K562 (cell line): ENCODE results near the gene PDE8A. TPM values are rescaled to one million over a fixed set of nuclear protein-coding genes. Genes with fewer than 3 reads are reported as not detected.

Experiments used
- ARID3B ChIP-seq: fragments of 250-450 bp; sonication (Bioruptor Pico); IDR thresholded peaks from 2 replicates; pipeline ENCODE4 v1.4.0; 2020; ENCODE audit warnings: borderline replicate concordance
- DIDO1 ChIP-seq: fragments of 450-650 bp; IDR thresholded peaks from 2 replicates; pipeline ENCODE4 v1.6.1; 2016; ENCODE audit warnings: low read depth, missing biosample characterization, missing genetic modification characterization
- EP300 ChIP-seq: IDR thresholded peaks from 2 replicates; pipeline ENCODE4 v1.6.1; 2012; ENCODE audit warnings: low read length, improper control_type of control experiment
- FOXK1 ChIP-seq: sonication (generic); formaldehyde crosslinking; IDR thresholded peaks from 2 replicates; pipeline ENCODE4 v1.8.0; 2022; ENCODE audit warnings: missing genetic modification reagents, mild to moderate bottlenecking, borderline replicate concordance
- GABPB2 ChIP-seq: fragments of 250-450 bp; sonication (Bioruptor Pico); conservative IDR thresholded peaks from 2 replicates; pipeline ENCODE4 v1.5.1; 2021; ENCODE audit warnings: mild to moderate bottlenecking
- GATAD2A ChIP-seq: fragments of 450-650 bp; IDR thresholded peaks from 2 replicates; pipeline ENCODE4 v1.6.1; 2017
- GTF2E2 ChIP-seq: fragments of 200-800 bp; sonication (Bioruptor generic); IDR thresholded peaks from 2 replicates; pipeline ENCODE4 v1.6.1; 2016; ENCODE audit warnings: missing genetic modification characterization, missing compliant biosample characterization
- KAT2B ChIP-seq: IDR thresholded peaks from one replicate; pipeline ENCODE4 v1.6.1; 2012; ENCODE audit warnings: low read depth, mild to moderate bottlenecking, control low read depth, inconsistent platforms, low read length, moderate library complexity
- KDM1A ChIP-seq, 2 experiments: fragments of 450-650 bp; IDR thresholded peaks; 2 replicates each; pipeline ENCODE4 v1.6.1; 2016; ENCODE audit warnings: mild to moderate bottlenecking in 2 of 2
- KLF13 ChIP-seq: fragments of 450-650 bp; IDR thresholded peaks from 2 replicates; pipeline ENCODE4 v1.6.1; 2016; ENCODE audit warnings: missing genetic modification characterization, low read depth, mild to moderate bottlenecking, missing compliant biosample characterization, moderate library complexity, borderline replicate concordance
- LARP7 ChIP-seq: fragments of 450-650 bp; IDR thresholded peaks from 2 replicates; pipeline ENCODE4 v1.6.1; 2016
- MAZ ChIP-seq, 2 experiments: fragments of 450-650 bp in 1 of 2; sonication (generic) in 1 of 2; formaldehyde crosslinking; IDR thresholded peaks in 1 of 2; conservative IDR thresholded peaks in 1 of 2; 2 replicates each; pipeline versions ENCODE4 v1.4.0 to v1.5.0; 2020; ENCODE audit warnings: mild to moderate bottlenecking in 1 of 2, missing genetic modification reagents in 1 of 2
- MNT ChIP-seq, 2 experiments: fragments of 450-650 bp; conservative IDR thresholded peaks; 2 replicates each; pipeline ENCODE4 v1.6.1; 2017; ENCODE audit warnings: mild to moderate bottlenecking in 2 of 2, moderate library complexity in 2 of 2
- MTF1 ChIP-seq: fragments of 250-450 bp; sonication (Bioruptor Pico); IDR thresholded peaks from 2 replicates; pipeline ENCODE4 v1.9.0; 2021; ENCODE audit warnings: moderate library complexity, mild to moderate bottlenecking, inconsistent platforms, borderline replicate concordance
- NCOA2 ChIP-seq, 2 experiments: fragments of 450-650 bp; IDR thresholded peaks; 2 replicates each; pipeline ENCODE4 v1.6.1; 2018; ENCODE audit warnings: mild to moderate bottlenecking in 2 of 2, moderate library complexity in 1 of 2; ENCODE audit not compliant: partially characterized antibody in 2 of 2
- NCOA4 ChIP-seq: fragments of 450-650 bp; IDR thresholded peaks from 2 replicates; pipeline ENCODE4 v1.6.1; 2018; ENCODE audit warnings: mild to moderate bottlenecking; ENCODE audit not compliant: partially characterized antibody
- POLR2AphosphoS5 ChIP-seq: IDR thresholded peaks from 2 replicates; pipeline ENCODE4 v1.6.1; 2011; ENCODE audit warnings: mild to moderate bottlenecking, low read depth, low read length, moderate library complexity; ENCODE audit not compliant: control insufficient read depth, insufficient read depth
- RAD51 ChIP-seq: fragments of 450-650 bp; IDR thresholded peaks from 2 replicates; pipeline ENCODE4 v1.7.1; 2016; ENCODE audit warnings: low read depth, mild to moderate bottlenecking, borderline replicate concordance
- RBFOX2 ChIP-seq: fragments of 200-400 bp; formaldehyde crosslinking; IDR thresholded peaks from 2 replicates; pipeline ENCODE4 v1.6.1; 2017; ENCODE audit warnings: low read depth, mild to moderate bottlenecking, low read length, moderate library complexity
- TAF15 ChIP-seq: fragments of 200-400 bp; formaldehyde crosslinking; IDR thresholded peaks from 2 replicates; pipeline ENCODE4 v1.6.1; 2017; ENCODE audit warnings: mild to moderate bottlenecking, low read depth, low read length, moderate library complexity
- TAF9B ChIP-seq: fragments of 450-650 bp; IDR thresholded peaks from 2 replicates; pipeline ENCODE4 v1.6.1; 2018; ENCODE audit warnings: mild to moderate bottlenecking; ENCODE audit not compliant: partially characterized antibody
- TEAD1 ChIP-seq, 2 experiments: fragments of 450-650 bp in 1 of 2; sonication (generic) in 1 of 2; formaldehyde crosslinking; IDR thresholded peaks; 2 replicates each; pipeline versions ENCODE4 v1.4.0 to v1.8.0; 2020 to 2022; ENCODE audit warnings: mild to moderate bottlenecking in 2 of 2, missing genetic modification reagents in 1 of 2
- USF2 ChIP-seq: sonication (generic); formaldehyde crosslinking; IDR thresholded peaks from 2 replicates; pipeline ENCODE4 v1.5.0; 2020; ENCODE audit warnings: missing genetic modification reagents
- ZFX ChIP-seq: sonication (generic); formaldehyde crosslinking; IDR thresholded peaks from 2 replicates; pipeline ENCODE4 v1.8.0; 2022; ENCODE audit warnings: mild to moderate bottlenecking, missing genetic modification reagents, moderate library complexity
- ZNF41 ChIP-seq: fragments of 250-450 bp; sonication (Bioruptor Pico); conservative IDR thresholded peaks from 2 replicates; pipeline ENCODE4 v1.4.0; 2020; ENCODE audit warnings: mild to moderate bottlenecking
- ZNF76 ChIP-seq: fragments of 250-450 bp; sonication (Bioruptor Pico); IDR thresholded peaks from 2 replicates; pipeline ENCODE4 v1.4.0; 2020; ENCODE audit warnings: mild to moderate bottlenecking, moderate library complexity, borderline replicate concordance
- ZNF764 ChIP-seq: fragments of 250-450 bp; sonication (Bioruptor Pico); IDR thresholded peaks from 2 replicates; pipeline ENCODE4 v1.4.0; 2020; ENCODE audit warnings: low read depth, mild to moderate bottlenecking, moderate library complexity
- polyA plus RNA-seq, 8 experiments: library from polyadenylated mRNA; depleted of rRNA in 4 of 8; stranded (reverse) in 5 of 8; unstranded in 3 of 8; fragments of >200 nt; fragmentation: Nextera tagmentation in 2 of 8; fragmentation: Illumina TruSeq in 1 of 8; extraction: Ambion mirVana in 2 of 8; extraction: Trizol in 1 of 8; gene quantifications; 2 replicates each; pipeline versions ENCODE4 v1.2.1 to v1.2.3, GENCODE V29; 2011 to 2014; ENCODE audit warnings: inconsistent platforms in 1 of 8, missing spikeins in 1 of 8
- total RNA-seq, 7 experiments: library from RNA; depleted of rRNA in 6 of 7; stranded (reverse); fragments of >200 nt in 6 of 7; fragmentation: Illumina TruSeq in 2 of 7; extraction: Trizol in 2 of 7; gene quantifications; 2 replicates each; pipeline versions ENCODE4 v1.2.1 to v1.2.3, GENCODE V29; 2011 to 2021; ENCODE audit warnings: low replicate concordance in 1 of 7

The PDE8A gene
- total and polyA plus RNA-seq, 9 of the 15 experiments (the other 6 are each of a cell fraction or from before 2014, with no cell fraction given) = 5.9 to 40.3 (median 19.8) TPM

GRCh38 chr15:84950570-84951111 lies 31.0 kb upstream of the PDE8A start (continued):
- TF ChIP-seq ZNF764 (CRISPR knock-in tag) (no peak), GATAD2A (no peak), GTF2E2 (tag) (no peak), GABPB2 (no peak), ZNF41 (no peak), TAF15 (no peak), NCOA2 (IDR thresholded peaks at IDR 0.05; ENCODE audit: partially characterized antibody in 2 of 2) (no peak), MTF1 (CRISPR knock-in tag) (no peak), ZFX (0 out of 2 replicates have a peak, but pooled peaks have one; percentile 34), MNT (conservative IDR thresholded peaks at IDR 0.05) (peak; percentile 31 to 58; a peak in 3 of 4 replicates), LARP7 (no peak), KAT2B (no peak), RBFOX2 (peak; percentile 56), RAD51 (no peak), KDM1A (IDR thresholded peaks at IDR 0.05) (peak; percentile 63 to 67), ZNF76 (CRISPR knock-in tag) (no peak), POLR2AphosphoS5 (peak; percentile 80), NCOA4 (no peak), FOXK1 (CRISPR knock-in tag) (no peak), DIDO1 (no peak), MAZ (CRISPR knock-in tag; conservative IDR thresholded peaks at IDR 0.05 in 1 of 2, IDR thresholded peaks at IDR 0.05 in 1 of 2) (peak in 1 of 2 experiments; percentile 44; a peak in 1 of 4 replicates), KLF13 (tag) (no peak), ARID3B (CRISPR knock-in tag) (no peak), TEAD1 (CRISPR knock-in tag; IDR thresholded peaks at IDR 0.05) (no peak), EP300 (peak; percentile 83), TAF9B (no peak), USF2 (CRISPR knock-in tag) (no peak)
